HFFc6 (cell line): Measurements from ENCODE around the gene STK38L. TPM values are rescaled to one million over a fixed set of nuclear protein-coding genes. Genes with fewer than 3 reads are reported as not detected.

Experiments used
- DNase-seq: peaks from one replicate; pipeline ENCODE4 v3.0.0-alpha.2; 2018
- H3K27ac Mint-ChIP-seq: 2 replicates; pipeline ENCODE4 v1.8.0; 2020; ENCODE audit warnings: mild to moderate bottlenecking, mixed read lengths
- H3K27me3 Mint-ChIP-seq: 2 replicates; pipeline ENCODE4 v1.8.0; 2021; ENCODE audit warnings: mild to moderate bottlenecking, moderate library complexity, mixed read lengths; ENCODE audit not compliant: insufficient read depth
- H3K36me3 Mint-ChIP-seq: 2 replicates; pipeline ENCODE4 v1.8.0; 2021; ENCODE audit warnings: low read depth, mixed read lengths
- H3K4me1 Mint-ChIP-seq: 2 replicates; pipeline ENCODE4 v1.8.0; 2020; ENCODE audit warnings: low read depth, mixed read lengths
- H3K4me3 Mint-ChIP-seq: 2 replicates; pipeline ENCODE4 v1.8.0; 2020; ENCODE audit warnings: mild to moderate bottlenecking, moderate library complexity, mixed read lengths
- H3K9me3 Mint-ChIP-seq: 2 replicates; pipeline ENCODE4 v1.8.0; 2020; ENCODE audit warnings: mild to moderate bottlenecking, mixed read lengths
- CTCF ChIP-seq: fragments of 200-600 bp; sonication (generic); IDR thresholded peaks from 2 replicates; pipeline ENCODE4 v1.5.0; 2021; ENCODE audit warnings: antibody characterized with exemption, mild to moderate bottlenecking
- total RNA-seq, 6 experiments: library from RNA; stranded (reverse); fragmentation: NEBNext Ultra II Directional; extraction: Animal tissue kit (Norgen Biotek cat#: 25700); gene quantifications; 2 replicates in 1 of 6; 3 replicates in 5 of 6; pipeline ENCODE4 v1.2.3, GENCODE V29; 2021

STK38L gene
- total RNA-seq, 6 experiments from 2014 or later: 8.2 to 12.6 (median 10.9) TPM

GRCh38 chr12:27279826-27280225 is 35.7 kb downstream of the STK38L start:
- Mint-ChIP-seq H3K9me3 (no peaks in the 10 kb centered on the region), H3K4me1 (peaks cover 56% of the 10 kb centered on the region), H3K36me3 (no peaks in the 10 kb centered on the region), H3K4me3 (no peak overlapping the region), H3K27ac (no peak overlapping the region), H3K27me3 (no peaks in the 10 kb centered on the region; the same call in 1 of the 2 replicates)
- DNase-seq: no peak
- no peak for TF ChIP-seq CTCF

DNA sequence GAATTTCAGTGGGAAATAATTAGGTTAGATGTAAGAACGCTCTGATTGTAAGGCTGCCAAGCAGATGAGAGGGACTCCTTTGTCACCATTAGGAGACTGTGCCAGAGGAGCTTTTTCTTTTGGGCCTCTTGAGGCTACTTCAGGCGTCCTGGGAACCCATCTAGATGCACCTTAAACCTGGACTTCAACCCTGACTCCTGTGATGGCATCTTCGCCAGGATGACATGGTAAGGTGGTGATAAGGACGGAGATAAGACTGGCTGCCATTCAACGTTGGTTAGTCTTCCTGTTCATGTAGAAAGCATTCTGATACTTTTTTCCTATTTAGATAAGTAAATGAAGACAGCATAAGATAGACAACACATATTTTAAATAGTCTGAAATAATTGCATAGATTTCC is 36.3 kb downstream of the STK38L start:
- H3K27ac Mint-ChIP-seq: no peak overlapping the region
- peaks cover 56% of the 10 kb centered on the region for H3K4me1 Mint-ChIP-seq
- no peak for TF ChIP-seq CTCF
- no peaks in the 10 kb centered on the region for H3K36me3 Mint-ChIP-seq
- no peak for DNase-seq
- H3K9me3 Mint-ChIP-seq: no peaks in the 10 kb centered on the region
- H3K27me3 Mint-ChIP-seq: no peaks in the 10 kb centered on the region
- H3K4me3 Mint-ChIP-seq: no peak overlapping the region

- H3K4me3 Mint-ChIP-seq: no peak overlapping the region
- no peak for TF ChIP-seq CTCF
- H3K4me1 Mint-ChIP-seq: peaks cover 43% of the 10 kb centered on the region
- H3K27me3 Mint-ChIP-seq: no peaks in the 10 kb centered on the region; the same call in 1 of the 2 replicates
- H3K9me3 Mint-ChIP-seq: no peaks in the 10 kb centered on the region
- no peaks in the 10 kb centered on the region for H3K36me3 Mint-ChIP-seq
- no peak for DNase-seq
- no peak overlapping the region for H3K27ac Mint-ChIP-seq
Observed at GRCh38 chr12:27282754-27283153, 38.7 kb downstream of the STK38L start.

DNA sequence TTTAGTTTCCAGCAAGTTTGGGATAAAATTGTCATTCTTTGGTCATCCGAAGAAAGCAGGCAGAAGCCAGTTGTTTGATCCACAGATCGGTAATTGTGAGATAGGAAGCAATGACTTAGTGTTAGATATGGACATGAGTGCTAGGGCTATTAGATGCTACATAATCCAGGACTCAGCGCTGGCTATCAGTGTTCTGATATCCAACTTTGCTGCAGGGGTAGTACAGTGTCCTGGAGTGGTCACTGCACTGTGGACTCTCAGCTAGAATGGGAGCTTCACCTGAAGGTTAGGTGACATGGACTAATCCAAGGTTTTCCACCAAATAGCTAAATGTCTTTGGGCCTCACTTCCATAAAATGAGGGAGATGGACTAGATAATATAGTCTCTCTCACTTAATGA is 39.9 kb downstream of the STK38L start:
- H3K27ac Mint-ChIP-seq: peak overlapping the region; percentile 76; the same call in 1 of the 2 replicates
- no peaks in the 10 kb centered on the region; the same call in 1 of the 2 replicates for H3K27me3 Mint-ChIP-seq
- no peaks in the 10 kb centered on the region for H3K36me3 Mint-ChIP-seq
- peaks cover 35% of the 10 kb centered on the region for H3K4me1 Mint-ChIP-seq
- no peaks in the 10 kb centered on the region for H3K9me3 Mint-ChIP-seq
- TF ChIP-seq CTCF: no peak
- no peak for DNase-seq
- H3K4me3 Mint-ChIP-seq: no peak overlapping the region

- no peaks in the 10 kb centered on the region for H3K36me3 Mint-ChIP-seq
- peak overlapping the region; percentile 76 for H3K27ac Mint-ChIP-seq
- H3K4me3 Mint-ChIP-seq: peak overlapping the region; percentile 36
- no peaks in the 10 kb centered on the region; the same call in 1 of the 2 replicates for H3K27me3 Mint-ChIP-seq
- TF ChIP-seq CTCF: no peak
- no peaks in the 10 kb centered on the region for H3K9me3 Mint-ChIP-seq
- peaks cover 41% of the 10 kb centered on the region for H3K4me1 Mint-ChIP-seq
- DNase-seq: peak; percentile 64
Observed at GRCh38 chr12:27284751-27285150, 40.7 kb downstream of the STK38L start.

DNA sequence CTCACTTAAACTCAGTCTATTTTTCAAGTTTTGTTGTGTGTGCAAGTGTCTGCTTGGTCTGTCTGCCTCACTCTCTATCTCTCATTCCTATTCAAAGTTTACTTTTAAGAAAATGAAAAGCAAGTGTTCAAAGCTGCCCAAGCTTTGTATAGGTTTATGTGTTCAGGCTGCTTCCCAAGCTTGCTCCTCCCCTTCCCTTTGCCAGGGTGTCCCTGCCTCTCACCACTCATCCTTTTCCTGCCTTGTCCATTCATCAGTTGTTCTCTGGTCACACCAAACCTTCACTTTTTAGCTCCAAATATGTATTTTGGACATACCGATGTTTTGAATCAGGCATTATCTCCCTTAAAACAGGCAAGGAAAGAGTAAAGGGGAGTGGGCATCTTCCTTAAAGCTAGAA is 41.3 kb downstream of the STK38L start:
- DNase-seq: no peak
- Mint-ChIP-seq H3K27me3 (no peaks in the 10 kb centered on the region; the same call in 1 of the 2 replicates), H3K4me1 (peaks cover 43% of the 10 kb centered on the region), H3K27ac (peak overlapping the region; percentile 78), H3K9me3 (no peaks in the 10 kb centered on the region), H3K36me3 (no peaks in the 10 kb centered on the region), H3K4me3 (peak overlapping the region; percentile 55)
- no peak for TF ChIP-seq CTCF
